SK-N-SH treated with all-trans-retinoic acid at 6 μM for 48 hours (cell line): ENCODE measurements around the gene AGO4.

Experiments used
- ATAC-seq: fragments of 200-7000 bp; cut with Tn5 transposase; 3 replicates; pipeline ENCODE4 v1.9.1; 2020; ENCODE audit warnings: mild to moderate bottlenecking, moderate library complexity
- ARNTL ChIP-seq: fragments of 450-650 bp; formaldehyde crosslinking; IDR thresholded peaks from 2 replicates; pipeline ENCODE4 v1.5.0; 2020; ENCODE audit warnings: low read depth, mild to moderate bottlenecking, moderate library complexity, borderline replicate concordance
- BACH2 ChIP-seq: fragments of 250-450 bp; sonication (Bioruptor Pico); IDR thresholded peaks from 2 replicates; pipeline ENCODE4 v1.9.0; 2021; ENCODE audit warnings: mild to moderate bottlenecking, borderline replicate concordance
- CSDC2 ChIP-seq: fragments of 250-450 bp; sonication (Bioruptor Pico); IDR thresholded peaks from 2 replicates; pipeline ENCODE4 v1.5.0; 2020; ENCODE audit warnings: mild to moderate bottlenecking, moderate library complexity
- CSRNP3 ChIP-seq: fragments of 250-450 bp; sonication (Bioruptor Pico); IDR thresholded peaks from 2 replicates; pipeline ENCODE4 v1.5.1; 2021; ENCODE audit warnings: mild to moderate bottlenecking, moderate library complexity
- ESRRG ChIP-seq: fragments of 250-450 bp; sonication (Bioruptor Pico); IDR thresholded peaks from 2 replicates; pipeline ENCODE4 v1.6.1; 2021; ENCODE audit warnings: mild to moderate bottlenecking
- GLIS3 ChIP-seq: fragments of 250-450 bp; sonication (Bioruptor Pico); IDR thresholded peaks from 2 replicates; pipeline ENCODE4 v1.5.0; 2020; ENCODE audit warnings: mild to moderate bottlenecking, moderate library complexity
- ISL1 ChIP-seq: fragments of 250-450 bp; sonication (Bioruptor Pico); IDR thresholded peaks from 2 replicates; pipeline ENCODE4 v2.1.2; 2022; ENCODE audit warnings: mild to moderate bottlenecking, moderate library complexity
- OSR1 ChIP-seq: fragments of 250-450 bp; sonication (Bioruptor Pico); IDR thresholded peaks from 2 replicates; pipeline ENCODE4 v1.8.0; 2022; ENCODE audit warnings: moderate library complexity, mild to moderate bottlenecking, inconsistent platforms
- PPARA ChIP-seq: fragments of 250-450 bp; sonication (Bioruptor Pico); IDR thresholded peaks from 2 replicates; pipeline ENCODE4 v1.5.0; 2020; ENCODE audit warnings: mild to moderate bottlenecking, borderline replicate concordance
- RARB ChIP-seq: fragments of 250-450 bp; sonication (Bioruptor Pico); IDR thresholded peaks from 2 replicates; pipeline ENCODE4 v1.8.0; 2021; ENCODE audit warnings: mild to moderate bottlenecking, moderate library complexity
- SNAI2 ChIP-seq: fragments of 250-450 bp; sonication (Bioruptor Pico); IDR thresholded peaks from 2 replicates; pipeline ENCODE4 v1.5.0; 2020; ENCODE audit warnings: mild to moderate bottlenecking, moderate library complexity
- TCF4 ChIP-seq: fragments of 250-450 bp; sonication (Bioruptor Pico); IDR thresholded peaks from 2 replicates; pipeline ENCODE4 v1.8.0; 2021; ENCODE audit warnings: mild to moderate bottlenecking, moderate library complexity, borderline replicate concordance
- TOX ChIP-seq: fragments of 250-450 bp; sonication (Bioruptor Pico); IDR thresholded peaks from 2 replicates; pipeline ENCODE4 v1.8.0; 2021; ENCODE audit warnings: mild to moderate bottlenecking, moderate library complexity, borderline replicate concordance
- ZC3H10 ChIP-seq: fragments of 250-450 bp; sonication (Bioruptor Pico); IDR thresholded peaks from 2 replicates; pipeline ENCODE4 v1.5.1; 2021; ENCODE audit warnings: mild to moderate bottlenecking, moderate library complexity
- ZFP3 ChIP-seq: fragments of 250-450 bp; sonication (Bioruptor Pico); IDR thresholded peaks from 2 replicates; pipeline ENCODE4 v1.5.0; 2020; ENCODE audit warnings: mild to moderate bottlenecking, moderate library complexity
- ZFP30 ChIP-seq: fragments of 450-650 bp; formaldehyde crosslinking; IDR thresholded peaks from 2 replicates; pipeline ENCODE4 v1.5.0; 2022; ENCODE audit warnings: mild to moderate bottlenecking, moderate library complexity
- ZNF565 ChIP-seq: fragments of 450-650 bp; formaldehyde crosslinking; conservative IDR thresholded peaks from 2 replicates; pipeline ENCODE4 v1.5.0; 2020; ENCODE audit warnings: low read depth, mild to moderate bottlenecking, moderate library complexity
- ZNF70 ChIP-seq: fragments of 450-650 bp; formaldehyde crosslinking; IDR thresholded peaks from 2 replicates; pipeline ENCODE4 v1.5.0; 2020; ENCODE audit warnings: mild to moderate bottlenecking, moderate library complexity
- ZNF8 ChIP-seq: fragments of 450-650 bp; formaldehyde crosslinking; IDR thresholded peaks from 2 replicates; pipeline ENCODE4 v1.5.0; 2020; ENCODE audit warnings: mild to moderate bottlenecking, moderate library complexity
- TF ChIP-seq, protein P1 (sequence below): fragments of 250-450 bp; sonication (Bioruptor Pico); IDR thresholded peaks from 2 replicates; pipeline ENCODE4 v1.5.0; 2020; ENCODE audit warnings: mild to moderate bottlenecking, moderate library complexity
- TF ChIP-seq, protein P2 (sequence below): fragments of 250-450 bp; sonication (Bioruptor Pico); IDR thresholded peaks from 2 replicates; pipeline ENCODE4 v1.5.1; 2020; ENCODE audit warnings: low read depth, mild to moderate bottlenecking, moderate library complexity
- TF ChIP-seq, protein P3 (sequence below): fragments of 250-450 bp; sonication (Bioruptor Pico); IDR thresholded peaks from 2 replicates; pipeline ENCODE4 v1.8.0; 2021; ENCODE audit warnings: low read depth, mild to moderate bottlenecking, moderate library complexity, borderline replicate concordance
- TF ChIP-seq, protein P4 (sequence below): fragments of 250-450 bp; sonication (Bioruptor Pico); IDR thresholded peaks from 2 replicates; pipeline ENCODE4 v1.8.0; 2020; ENCODE audit warnings: mild to moderate bottlenecking, moderate library complexity, borderline replicate concordance

AGO4 gene

GRCh38 chr1:35894656-35895055, 86.8 kb downstream of the AGO4 start:
- TF ChIP-seq, protein P1, sequence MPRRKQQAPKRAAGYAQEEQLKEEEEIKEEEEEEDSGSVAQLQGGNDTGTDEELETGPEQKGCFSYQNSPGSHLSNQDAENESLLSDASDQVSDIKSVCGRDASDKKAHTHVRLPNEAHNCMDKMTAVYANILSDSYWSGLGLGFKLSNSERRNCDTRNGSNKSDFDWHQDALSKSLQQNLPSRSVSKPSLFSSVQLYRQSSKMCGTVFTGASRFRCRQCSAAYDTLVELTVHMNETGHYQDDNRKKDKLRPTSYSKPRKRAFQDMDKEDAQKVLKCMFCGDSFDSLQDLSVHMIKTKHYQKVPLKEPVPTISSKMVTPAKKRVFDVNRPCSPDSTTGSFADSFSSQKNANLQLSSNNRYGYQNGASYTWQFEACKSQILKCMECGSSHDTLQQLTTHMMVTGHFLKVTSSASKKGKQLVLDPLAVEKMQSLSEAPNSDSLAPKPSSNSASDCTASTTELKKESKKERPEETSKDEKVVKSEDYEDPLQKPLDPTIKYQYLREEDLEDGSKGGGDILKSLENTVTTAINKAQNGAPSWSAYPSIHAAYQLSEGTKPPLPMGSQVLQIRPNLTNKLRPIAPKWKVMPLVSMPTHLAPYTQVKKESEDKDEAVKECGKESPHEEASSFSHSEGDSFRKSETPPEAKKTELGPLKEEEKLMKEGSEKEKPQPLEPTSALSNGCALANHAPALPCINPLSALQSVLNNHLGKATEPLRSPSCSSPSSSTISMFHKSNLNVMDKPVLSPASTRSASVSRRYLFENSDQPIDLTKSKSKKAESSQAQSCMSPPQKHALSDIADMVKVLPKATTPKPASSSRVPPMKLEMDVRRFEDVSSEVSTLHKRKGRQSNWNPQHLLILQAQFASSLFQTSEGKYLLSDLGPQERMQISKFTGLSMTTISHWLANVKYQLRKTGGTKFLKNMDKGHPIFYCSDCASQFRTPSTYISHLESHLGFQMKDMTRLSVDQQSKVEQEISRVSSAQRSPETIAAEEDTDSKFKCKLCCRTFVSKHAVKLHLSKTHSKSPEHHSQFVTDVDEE: no peak
- no peak for TF ChIP-seq ZFP30 (CRISPR knock-in tag)
- no peak for TF ChIP-seq CSRNP3 (CRISPR knock-in tag)
- no peak for TF ChIP-seq OSR1 (CRISPR knock-in tag)
- TF ChIP-seq PPARA: no peak
- no peak for TF ChIP-seq ARNTL (CRISPR knock-in tag)
- no peak for TF ChIP-seq CSDC2 (CRISPR knock-in tag)
- no peak for TF ChIP-seq ZC3H10 (CRISPR knock-in tag)
- no peak for TF ChIP-seq SNAI2 (CRISPR knock-in tag)
- no peak for TF ChIP-seq ZNF8 (CRISPR knock-in tag)
- no peak for TF ChIP-seq BACH2 (CRISPR knock-in tag)
- TF ChIP-seq ESRRG (CRISPR knock-in tag): no peak
- no peak for TF ChIP-seq ISL1 (CRISPR knock-in tag)
- no peak for TF ChIP-seq TCF4 (CRISPR knock-in tag)
- no peak for TF ChIP-seq TOX (CRISPR knock-in tag)
- TF ChIP-seq GLIS3: no peak
- TF ChIP-seq ZNF565 (CRISPR knock-in tag): no peak
- TF ChIP-seq ZNF70: no peak
- TF ChIP-seq RARB (CRISPR knock-in tag): no peak
- no peak for ATAC-seq

GRCh38 chr1:35899941-35900340, 92.1 kb downstream of the AGO4 start:
- no peak for ATAC-seq
- no peak for TF ChIP-seq BACH2 (CRISPR knock-in tag)

DNA sequence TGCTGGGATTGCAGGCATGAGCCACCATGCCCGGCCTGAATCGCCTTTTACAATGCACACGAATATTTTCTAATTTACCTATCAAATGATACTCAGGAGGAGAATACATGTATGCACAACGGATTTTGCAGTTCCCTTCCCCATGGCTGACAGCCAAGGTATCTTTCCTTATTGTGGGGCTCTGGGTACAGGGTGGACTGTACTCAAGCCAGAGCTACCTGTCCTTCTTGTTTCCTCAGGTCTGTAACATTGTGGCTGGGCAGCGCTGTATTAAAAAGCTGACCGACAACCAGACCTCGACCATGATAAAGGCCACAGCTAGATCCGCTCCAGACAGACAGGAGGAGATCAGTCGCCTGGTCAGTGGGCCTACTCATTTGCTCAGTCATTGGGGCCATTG, 93.4 kb downstream of the AGO4 start:
- no peak for TF ChIP-seq SNAI2 (CRISPR knock-in tag)
- no peak for TF ChIP-seq CSRNP3 (CRISPR knock-in tag)
- TF ChIP-seq OSR1 (CRISPR knock-in tag): no peak
- no peak for TF ChIP-seq ZNF565 (CRISPR knock-in tag)
- TF ChIP-seq ARNTL (CRISPR knock-in tag): no peak
- no peak for ATAC-seq

GRCh38 chr1:35902671-35903070, 94.9 kb downstream of the AGO4 start:
- ATAC-seq: no peak
- TF ChIP-seq TOX (CRISPR knock-in tag) (no peak), GLIS3 (no peak), ZFP3 (CRISPR knock-in tag) (no peak), PPARA (no peak), ZFP30 (CRISPR knock-in tag) (no peak), ZNF8 (CRISPR knock-in tag) (no peak), ZNF70 (no peak), RARB (CRISPR knock-in tag) (no peak), TCF4 (CRISPR knock-in tag) (no peak)
- TF ChIP-seq, protein P2, sequence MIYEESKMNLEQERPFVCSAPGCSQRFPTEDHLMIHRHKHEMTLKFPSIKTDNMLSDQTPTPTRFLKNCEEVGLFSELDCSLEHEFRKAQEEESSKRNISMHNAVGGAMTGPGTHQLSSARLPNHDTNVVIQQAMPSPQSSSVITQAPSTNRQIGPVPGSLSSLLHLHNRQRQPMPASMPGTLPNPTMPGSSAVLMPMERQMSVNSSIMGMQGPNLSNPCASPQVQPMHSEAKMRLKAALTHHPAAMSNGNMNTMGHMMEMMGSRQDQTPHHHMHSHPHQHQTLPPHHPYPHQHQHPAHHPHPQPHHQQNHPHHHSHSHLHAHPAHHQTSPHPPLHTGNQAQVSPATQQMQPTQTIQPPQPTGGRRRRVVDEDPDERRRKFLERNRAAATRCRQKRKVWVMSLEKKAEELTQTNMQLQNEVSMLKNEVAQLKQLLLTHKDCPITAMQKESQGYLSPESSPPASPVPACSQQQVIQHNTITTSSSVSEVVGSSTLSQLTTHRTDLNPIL: no peak
- TF ChIP-seq, protein P3, sequence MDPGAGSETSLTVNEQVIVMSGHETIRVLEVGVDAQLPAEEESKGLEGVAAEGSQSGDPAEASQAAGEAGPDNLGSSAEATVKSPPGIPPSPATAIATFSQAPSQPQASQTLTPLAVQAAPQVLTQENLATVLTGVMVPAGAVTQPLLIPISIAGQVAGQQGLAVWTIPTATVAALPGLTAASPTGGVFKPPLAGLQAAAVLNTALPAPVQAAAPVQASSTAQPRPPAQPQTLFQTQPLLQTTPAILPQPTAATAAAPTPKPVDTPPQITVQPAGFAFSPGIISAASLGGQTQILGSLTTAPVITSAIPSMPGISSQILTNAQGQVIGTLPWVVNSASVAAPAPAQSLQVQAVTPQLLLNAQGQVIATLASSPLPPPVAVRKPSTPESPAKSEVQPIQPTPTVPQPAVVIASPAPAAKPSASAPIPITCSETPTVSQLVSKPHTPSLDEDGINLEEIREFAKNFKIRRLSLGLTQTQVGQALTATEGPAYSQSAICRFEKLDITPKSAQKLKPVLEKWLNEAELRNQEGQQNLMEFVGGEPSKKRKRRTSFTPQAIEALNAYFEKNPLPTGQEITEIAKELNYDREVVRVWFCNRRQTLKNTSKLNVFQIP (CRISPR knock-in tag): no peak
- TF ChIP-seq, protein P4, sequence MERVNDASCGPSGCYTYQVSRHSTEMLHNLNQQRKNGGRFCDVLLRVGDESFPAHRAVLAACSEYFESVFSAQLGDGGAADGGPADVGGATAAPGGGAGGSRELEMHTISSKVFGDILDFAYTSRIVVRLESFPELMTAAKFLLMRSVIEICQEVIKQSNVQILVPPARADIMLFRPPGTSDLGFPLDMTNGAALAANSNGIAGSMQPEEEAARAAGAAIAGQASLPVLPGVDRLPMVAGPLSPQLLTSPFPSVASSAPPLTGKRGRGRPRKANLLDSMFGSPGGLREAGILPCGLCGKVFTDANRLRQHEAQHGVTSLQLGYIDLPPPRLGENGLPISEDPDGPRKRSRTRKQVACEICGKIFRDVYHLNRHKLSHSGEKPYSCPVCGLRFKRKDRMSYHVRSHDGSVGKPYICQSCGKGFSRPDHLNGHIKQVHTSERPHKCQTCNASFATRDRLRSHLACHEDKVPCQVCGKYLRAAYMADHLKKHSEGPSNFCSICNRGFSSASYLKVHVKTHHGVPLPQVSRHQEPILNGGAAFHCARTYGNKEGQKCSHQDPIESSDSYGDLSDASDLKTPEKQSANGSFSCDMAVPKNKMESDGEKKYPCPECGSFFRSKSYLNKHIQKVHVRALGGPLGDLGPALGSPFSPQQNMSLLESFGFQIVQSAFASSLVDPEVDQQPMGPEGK: no peak
- TF ChIP-seq, protein P1: no peak
